NCI-H526 (cell line): ENCODE results near the gene ZBTB34.
A peak's percentile ranks its signal among the peaks of the same experiment; 100 is the strongest.

Experiments used
- DNase-seq, 2 experiments: peaks; one replicate each; lab custom pipeline; 2025; lab: John Stamatoyannopoulos, UW

ZBTB34 gene

DNA sequence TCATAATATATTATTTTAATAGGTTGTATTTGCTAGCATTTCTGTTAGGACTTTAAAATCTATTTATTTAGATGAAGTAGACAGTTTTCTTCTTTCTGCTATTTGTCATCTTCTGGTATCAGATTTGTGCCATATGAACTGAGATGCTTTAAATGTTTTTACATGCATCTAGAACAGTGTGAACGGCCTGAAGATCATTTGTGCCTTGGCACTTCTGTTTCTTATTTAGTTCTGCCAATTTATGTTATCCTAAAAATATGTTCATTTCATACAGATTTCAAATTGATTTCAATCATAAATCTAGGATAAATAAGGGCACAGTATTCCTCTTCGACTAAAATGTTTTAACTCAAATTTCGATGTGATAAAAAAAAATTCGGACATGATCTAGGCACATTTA lies 16.1 kb downstream of the ZBTB34 start:
- no peak for DNase-seq

DNA sequence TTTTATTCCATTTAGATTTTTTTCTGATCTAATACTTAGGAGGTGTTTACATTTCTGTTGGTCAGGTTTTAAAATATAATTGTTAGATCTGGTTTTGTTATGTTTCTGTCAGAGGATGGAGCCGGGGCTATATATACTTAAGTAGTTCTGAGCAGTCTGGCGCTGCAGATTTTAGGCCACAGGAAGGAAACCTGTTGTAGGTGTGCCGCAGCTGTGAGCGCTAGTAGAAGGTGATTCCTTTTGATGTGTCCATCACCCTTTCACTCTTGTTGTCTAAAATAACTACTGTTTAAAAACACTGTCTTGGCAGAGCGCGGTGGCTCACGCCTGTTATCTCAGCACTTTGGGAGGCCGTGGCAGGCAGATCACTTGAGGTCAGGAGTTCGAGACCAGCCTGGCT lies 17.0 kb downstream of the ZBTB34 start:
- DNase-seq, result no peak

DNA sequence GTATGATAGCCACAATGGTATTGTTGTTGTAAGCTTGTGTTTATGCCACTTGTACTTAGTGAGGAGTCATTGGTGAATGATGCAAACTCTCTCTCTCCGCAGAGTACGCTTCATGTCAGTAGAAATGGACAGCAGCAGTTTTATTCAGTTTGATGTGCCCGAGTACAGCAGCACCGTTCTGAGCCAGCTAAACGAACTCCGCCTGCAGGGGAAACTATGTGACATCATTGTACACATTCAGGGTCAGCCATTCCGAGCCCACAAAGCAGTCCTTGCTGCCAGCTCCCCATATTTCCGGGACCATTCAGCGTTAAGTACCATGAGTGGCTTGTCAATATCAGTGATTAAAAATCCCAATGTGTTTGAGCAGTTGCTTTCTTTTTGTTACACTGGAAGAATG lies 18.8 kb downstream of the ZBTB34 start:
- DNase-seq, result no peak

DNA sequence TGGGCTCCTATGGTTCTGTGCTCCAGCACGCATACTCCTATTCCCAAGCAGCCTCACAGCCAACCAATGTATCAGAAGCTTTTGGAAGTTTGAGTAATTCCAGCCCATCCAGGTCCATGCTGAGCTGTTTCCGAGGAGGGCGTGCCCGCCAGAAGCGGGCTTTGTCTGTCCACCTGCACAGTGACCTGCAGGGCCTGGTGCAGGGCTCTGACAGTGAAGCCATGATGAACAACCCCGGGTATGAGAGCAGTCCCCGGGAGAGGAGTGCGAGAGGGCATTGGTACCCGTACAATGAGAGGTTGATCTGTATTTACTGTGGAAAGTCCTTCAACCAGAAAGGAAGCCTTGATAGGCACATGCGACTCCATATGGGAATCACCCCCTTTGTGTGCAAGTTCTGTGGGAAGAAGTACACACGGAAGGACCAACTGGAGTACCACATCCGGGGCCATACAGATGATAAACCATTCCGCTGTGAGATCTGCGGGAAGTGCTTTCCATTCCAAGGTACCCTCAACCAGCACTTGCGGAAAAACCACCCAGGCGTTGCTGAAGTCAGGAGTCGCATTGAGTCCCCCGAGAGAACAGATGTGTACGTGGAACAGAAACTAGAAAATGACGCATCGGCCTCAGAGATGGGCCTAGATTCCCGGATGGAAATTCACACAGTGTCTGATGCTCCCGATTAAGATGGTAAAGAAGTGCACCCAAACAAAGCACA lies 19.9 kb downstream of the ZBTB34 start:
- no peak for DNase-seq

DNA sequence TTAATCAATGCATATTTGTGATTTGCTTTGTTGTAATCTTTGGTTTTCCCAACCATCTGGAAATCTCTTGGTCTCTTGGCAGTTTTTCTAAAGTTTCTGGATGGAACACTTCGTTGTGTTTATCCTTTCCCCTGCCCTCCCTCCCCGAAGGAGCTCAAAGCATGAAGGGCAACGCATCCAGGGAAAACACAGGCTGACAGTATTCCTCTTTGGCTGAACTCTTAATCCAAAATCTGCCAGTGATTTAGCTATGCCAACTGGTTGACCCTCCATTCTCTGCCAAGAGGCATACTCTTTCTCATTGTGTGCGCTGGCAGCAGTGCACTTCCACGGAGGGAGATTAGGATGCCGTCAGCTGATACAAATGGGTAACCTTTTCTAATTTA lies 20.5 kb downstream of the ZBTB34 start:
- DNase-seq, result no peak

DNA sequence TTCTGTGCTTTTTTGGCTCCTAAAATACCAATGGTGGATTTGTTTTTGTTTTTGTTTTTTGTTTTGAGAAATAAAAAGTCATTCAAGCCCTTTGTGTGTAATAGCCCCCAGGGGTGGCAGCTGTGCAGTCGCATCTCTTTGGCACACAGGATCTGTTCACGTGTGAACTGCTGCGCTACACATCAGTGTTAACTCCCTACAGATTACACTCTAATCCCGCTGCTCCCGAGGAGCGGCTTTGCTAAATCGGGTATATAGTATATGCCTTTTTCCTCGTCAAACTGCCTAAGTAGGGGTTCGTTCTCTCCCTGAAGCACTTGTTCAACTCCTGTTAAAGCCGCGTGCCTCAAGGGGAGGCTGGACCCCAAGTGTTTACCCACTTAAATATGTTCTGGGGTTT lies 22.3 kb downstream of the ZBTB34 start:
- DNase-seq, result no peak

DNA sequence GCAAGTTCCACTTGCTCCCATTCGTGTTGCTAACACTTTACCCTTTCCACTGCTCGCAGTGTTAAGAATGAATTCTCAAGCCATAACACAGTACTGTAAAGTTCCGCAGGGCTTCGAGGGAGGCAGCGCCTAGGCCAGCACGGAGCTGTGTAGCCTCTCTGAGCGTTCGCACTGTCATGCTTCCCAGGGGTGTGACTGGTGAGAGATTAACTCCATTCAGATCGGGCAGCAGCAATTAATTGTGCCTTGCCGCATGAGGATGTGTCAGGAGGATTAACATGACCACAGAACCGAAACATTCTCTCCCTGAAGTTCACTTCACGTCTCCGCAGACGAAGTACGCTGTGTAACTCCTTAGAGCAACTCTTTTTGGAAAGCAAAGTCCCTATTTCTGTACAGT lies 23.2 kb downstream of the ZBTB34 start:
- DNase-seq, result no peak

DNA sequence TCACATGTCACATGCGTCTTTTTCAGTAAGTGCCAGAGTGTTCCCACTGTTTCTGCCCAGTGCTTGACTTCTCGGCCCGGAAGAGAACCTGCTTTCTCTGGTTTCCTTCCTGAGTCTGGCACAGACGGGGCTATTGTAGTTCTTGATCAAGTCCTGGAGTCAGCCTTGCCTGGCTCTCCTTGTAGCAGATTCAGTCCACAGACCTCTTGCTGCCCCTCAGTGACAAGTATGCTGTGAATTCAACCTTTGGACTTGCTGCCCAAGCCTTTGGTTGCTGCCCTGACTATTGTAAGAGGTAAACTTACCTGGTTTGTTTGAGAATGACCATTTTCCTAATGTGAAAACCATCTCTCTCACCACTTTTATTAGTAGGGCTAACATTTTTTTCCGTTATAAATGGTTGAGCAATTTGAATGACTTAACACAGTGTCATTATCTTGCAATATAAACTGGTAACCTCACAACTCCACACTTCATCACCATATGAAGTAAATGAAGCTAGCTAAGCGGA lies 24.7 kb downstream of the ZBTB34 start:
- DNase-seq, result no peak

DNA sequence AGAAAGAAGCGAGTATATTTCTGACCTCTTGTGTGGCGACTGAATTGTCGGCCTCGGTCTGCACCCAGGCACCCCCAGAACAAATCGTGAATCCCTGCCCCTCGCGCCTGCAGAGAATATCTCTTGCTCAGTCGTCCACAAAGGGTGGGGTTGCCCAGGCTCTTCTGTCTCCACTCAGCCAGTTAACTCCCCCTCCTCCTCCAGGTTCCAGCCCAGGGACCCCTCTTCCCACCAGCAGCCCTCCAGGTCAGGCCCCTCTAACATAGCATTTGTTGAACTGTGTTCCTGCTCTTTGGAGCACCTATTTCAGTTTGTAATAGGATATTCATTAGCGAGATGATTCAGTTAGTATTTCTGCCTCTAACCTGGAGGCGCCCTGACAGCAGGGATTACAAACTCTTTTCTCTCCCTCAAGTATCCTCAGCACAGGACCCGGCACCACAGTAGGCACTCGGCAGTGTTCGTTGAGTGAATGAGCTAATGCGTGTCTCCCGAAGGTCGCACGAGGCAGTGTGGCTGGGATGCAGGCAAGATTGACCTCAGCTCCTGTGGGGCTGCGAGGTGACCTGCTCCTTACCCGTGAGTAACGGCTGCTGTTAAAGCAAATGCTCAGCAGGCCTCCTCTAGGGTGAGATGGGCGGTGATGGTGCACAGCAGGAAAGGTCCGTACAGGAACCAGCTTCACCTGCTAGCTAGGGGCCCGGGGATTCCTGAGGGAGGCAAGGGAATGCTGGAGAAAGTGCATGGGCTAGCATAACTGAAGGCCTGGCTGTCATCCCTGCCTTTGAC lies 25.8 kb downstream of the ZBTB34 start:
- DNase-seq, result no peak

DNA sequence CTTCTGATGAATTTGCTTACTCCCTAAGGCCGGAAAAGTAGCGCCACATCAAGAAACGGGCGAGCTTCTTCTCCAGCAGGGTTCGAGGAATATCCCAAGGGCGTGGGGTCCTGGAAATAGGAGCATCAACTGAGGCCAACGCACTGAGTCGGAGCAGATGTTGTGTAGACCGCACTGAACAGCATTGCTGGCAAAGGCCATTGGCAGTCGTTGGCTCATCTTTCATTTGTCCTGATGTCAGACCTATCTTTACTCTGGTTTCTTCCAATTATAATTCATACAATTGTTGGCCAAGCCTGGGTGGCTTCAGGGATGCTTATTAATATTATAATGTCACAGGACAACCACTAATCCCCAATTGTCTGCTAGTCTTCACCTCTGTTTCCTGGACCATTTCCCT lies 26.5 kb downstream of the ZBTB34 start:
- no peak for DNase-seq

DNA sequence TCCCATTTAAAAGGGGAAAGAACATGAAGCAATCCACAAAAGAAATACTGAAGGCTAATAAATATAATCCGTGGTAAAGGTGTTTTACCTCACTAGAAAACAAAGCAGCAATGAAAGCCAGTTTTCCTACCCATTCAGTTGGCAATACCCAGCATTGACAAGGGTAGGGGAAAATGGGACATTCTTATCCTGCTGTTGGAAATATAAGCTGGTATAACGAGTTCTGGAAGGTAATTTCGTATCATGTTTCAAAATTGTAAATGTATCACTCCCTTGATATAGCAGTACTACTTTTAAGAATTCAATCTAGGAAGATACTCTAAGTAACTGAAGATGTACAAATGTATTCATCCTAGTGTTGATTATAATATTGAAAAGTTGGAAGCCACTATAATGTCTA lies 31.2 kb downstream of the ZBTB34 start:
- DNase-seq, result no peak

DNA sequence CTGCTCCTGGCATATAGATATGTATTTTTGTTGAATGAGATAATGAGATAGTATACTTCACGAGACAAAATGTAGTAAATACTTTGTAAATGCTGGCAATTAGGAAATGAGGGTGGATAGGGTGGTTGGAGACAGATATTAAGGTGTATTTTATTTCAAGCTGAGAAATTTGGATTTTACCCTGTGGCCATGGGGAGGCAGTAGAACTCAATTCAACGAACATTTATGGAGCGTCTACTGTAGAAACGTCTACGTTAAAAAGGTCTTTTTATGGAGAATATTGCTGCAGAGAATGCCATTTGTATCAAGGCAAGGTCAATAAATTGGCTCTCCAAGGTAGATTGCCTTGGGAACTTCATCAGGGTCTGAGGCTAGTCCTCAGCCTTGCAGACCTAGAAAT lies 32.6 kb downstream of the ZBTB34 start:
- DNase-seq, result peak in 1 of 2 experiments; percentile 4

DNA sequence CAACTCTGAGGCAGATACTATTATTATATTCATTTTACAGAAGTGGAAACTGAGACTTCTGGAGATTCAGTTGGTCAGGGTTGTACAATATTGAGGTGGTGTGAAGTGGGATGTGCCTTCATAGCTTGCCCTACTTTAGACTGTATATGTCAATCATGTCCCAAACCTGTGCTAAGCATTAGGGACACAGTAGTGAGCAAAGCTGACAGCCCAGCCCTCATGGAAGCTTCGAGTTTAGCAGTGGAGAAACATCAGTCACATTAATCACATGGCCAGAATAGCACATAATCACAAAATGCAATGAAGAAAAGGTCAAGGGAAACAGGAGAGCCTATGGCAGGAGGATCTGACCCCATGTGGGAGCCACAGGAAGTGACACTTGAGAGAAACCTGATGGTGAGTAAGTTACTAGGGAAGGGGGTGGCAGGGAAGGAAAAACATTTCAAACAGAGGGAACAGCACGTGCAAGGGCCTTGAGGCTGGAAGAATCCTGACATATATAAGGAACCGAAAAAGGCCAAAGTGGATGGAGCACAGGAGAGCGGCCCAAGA lies 33.7 kb downstream of the ZBTB34 start:
- no peak for DNase-seq

DNA sequence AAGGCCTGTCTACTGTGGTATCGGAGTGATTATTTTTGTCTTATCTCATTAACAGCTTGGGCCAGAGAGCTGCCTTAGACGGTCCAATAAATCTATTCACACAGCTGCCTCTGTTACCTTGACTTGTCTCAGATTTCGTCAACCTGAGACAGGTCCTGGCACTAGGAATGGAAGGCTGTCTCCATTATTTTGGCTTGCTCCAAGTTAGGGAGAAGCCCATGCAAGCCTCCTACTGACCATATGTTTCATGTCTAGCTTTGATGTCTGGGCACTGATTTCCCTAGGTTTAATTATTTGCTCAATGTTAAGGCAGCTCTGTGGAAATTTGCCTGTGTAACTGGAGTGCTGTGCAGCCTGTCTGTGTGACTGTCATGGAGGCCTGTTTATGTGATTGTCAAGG lies 41.8 kb downstream of the ZBTB34 start:
- peak; percentile 4 to 29 for DNase-seq

DNA sequence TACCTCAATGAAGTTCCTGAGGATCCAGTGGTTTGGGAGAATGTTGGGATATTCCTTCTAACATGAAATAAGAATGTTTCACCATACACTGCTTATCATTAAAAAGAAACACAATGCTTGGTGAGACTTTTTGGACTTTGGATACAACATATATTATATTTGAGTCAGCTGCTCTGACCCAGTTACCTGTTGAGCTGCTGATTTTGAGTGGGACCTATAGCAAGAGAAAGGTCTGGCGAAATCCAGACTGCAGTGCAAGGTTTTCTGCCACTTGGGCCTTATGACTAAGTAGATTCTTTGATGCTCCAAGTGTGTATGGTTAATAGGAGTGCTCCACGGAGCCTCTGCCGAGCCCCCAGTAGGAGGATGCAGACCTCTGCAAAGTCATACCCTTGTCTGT lies 44.1 kb downstream of the ZBTB34 start:
- no peak for DNase-seq

DNA sequence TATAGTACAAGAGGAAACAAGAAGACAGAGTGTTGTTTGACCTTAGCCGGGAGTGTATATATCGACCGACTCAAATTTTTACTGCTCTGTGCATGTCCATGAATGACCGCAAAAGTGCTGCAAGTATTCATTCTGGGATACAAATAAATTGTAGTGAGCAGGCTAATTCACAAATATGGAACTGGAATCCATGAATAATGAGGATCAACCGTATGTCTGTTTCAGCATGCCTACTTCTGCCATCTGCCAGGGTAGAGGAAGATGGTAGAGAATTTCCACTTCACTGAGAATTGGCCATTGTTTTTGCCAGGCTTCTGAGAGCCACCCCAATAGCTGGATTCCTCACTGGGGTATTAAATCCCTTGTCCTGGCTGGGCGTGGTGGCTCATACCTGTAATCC lies 45.7 kb downstream of the ZBTB34 start:
- DNase-seq, result no peak

DNA sequence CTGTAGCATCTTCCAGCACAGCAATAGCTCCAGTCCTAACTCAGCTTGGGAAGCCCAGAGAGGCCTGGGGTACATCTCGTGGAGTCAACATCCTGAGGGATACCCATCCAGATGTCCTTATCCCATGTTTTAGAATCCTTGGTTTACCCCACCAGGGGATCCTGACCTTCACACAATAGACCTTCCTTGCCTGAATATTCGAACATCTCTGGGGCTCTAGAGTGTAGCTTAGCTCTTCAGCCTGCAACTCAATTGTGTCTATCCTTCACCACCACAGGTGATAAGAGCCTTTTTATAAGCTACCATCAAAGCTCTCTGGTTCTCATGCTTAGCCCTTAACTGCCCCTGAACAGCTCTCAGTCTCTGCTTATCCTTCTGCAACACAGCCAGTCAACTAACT lies 46.6 kb downstream of the ZBTB34 start:
- DNase-seq, result no peak

DNA sequence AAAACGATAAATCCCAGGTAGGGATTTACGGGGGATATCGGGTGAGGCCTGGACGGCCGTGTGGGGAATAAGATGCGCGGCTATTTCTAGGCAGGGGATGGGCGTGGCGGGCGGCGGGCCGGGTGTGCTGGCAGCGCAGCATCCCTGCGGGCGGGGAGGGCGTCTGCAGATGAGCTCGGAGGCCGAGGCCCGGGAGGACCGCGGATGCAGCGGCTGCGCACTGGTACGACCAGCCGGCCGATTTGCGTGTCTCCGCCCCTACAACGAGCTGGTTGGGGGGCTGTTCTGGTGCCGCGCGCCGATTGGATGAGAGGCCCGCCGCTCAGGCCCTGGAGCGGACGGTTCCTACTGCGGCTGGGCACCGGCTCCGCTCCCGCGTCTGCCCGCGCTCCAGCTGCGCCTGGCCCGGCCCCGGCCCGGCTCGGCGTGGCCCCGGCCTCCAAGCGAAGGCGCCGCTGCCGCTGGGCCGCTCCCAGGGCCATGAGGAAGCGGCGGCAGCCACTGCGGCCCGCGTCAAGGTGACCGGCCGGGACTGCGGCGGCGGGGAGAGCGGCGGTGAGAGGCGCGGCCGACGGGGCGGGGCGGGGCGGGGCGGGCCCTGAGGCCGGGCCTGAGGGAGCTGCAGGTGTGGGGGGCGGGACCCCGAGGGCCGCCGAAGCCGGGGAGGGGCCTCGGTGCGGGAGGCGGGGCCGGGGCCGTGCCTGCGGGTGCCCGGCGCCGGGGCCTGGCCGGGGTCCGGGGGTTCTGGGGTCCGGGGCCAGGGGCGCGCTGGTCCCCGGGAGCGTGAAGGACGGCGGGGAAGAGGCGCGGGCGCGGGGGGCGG lies 54.2 kb downstream of the ZBTB34 start, which contains the start of gene RALGPS1:
Gene RALGPS1, plus strand, starts transcription at position 325 of the 823 bp plus-strand sequence. CDS start 47,508 bp downstream, outside the sequence.
- peak; percentile 86 to 97 for DNase-seq

DNA sequence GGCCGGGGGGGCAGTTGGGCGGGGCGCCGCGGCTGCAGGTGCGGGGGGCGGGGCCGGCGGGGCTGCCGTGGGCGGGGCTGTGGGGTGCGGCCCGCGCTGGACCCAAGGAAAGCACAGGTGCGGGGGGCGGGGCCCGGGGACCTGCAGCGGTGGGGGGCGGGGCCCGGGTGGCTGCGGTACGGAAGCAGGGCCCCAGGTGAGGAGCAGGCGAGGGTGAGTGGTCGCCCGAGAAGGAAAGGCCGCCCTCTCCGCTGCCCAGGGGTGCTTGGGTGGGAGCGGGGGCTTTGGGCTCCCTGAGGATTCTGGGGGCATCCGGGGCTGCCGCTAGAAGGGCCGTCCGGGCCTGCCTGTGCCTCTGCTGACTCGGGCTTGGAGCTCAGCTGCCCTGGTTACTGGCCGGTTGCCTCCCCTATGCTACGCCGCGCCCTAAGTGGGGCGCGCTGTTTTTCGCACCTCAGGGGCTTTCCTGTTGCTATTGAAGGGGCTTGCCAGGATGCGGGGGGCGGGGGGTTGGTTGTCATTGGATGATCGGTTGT lies 54.9 kb downstream of the ZBTB34 start:
- peak; percentile 35 to 88 for DNase-seq

DNA sequence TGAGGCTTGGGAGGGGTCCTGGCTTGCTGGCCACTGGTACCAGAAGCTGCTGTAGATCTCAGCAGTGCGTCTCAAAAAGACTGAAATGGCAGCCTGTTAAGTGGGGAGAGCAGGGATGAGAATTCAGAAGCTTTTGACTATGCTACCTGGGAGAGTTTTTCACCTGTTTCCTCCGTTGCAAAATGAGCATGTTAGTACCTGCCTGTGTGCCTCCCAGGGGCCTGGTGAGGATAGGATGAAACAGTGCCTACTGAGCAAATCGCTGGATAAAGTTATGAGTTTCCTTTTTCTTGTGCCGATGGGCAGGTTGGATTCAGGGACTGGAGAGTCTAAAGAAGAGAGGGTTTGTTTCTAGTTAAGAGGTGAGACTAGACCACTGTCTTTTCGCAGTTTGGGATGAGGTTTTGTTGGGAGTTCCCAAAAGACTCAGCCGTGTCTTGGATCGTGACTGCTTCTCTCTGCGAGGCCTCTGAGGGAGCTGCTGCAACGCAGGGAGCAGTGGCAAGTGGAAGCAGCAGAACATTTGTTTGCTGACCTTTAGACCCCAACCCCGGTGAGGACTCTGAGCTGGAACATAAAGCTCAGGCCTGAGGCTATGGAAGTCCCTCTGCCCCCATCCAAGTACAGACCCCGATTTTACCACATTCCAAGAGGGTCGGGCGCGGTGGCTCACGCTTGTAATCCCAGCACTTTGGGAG lies 55.6 kb downstream of the ZBTB34 start:
- DNase-seq, result peak in 1 of 2 experiments; percentile 18

DNA sequence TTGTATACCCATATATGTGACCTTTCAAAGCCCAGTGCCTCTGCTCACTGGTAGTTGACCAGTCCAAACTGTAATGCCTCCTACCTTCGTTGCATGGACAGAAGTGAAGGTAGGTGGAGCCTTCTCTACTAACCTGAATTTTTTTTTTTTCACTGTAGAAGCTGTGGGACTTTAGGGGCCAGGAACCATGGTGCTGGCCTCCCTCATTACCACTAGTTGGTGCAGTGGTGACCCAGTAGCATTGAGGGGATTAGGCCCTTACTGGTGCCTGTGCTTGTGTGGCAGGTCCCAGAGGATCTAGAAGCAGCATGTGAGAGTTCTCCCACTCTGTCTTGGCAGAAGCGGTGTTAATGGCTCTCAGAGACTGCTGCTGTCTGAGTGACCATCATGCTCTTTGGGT lies 56.5 kb downstream of the ZBTB34 start:
- no peak for DNase-seq
